Measurements from ENCODE around the gene ZNF268.

DNA sequence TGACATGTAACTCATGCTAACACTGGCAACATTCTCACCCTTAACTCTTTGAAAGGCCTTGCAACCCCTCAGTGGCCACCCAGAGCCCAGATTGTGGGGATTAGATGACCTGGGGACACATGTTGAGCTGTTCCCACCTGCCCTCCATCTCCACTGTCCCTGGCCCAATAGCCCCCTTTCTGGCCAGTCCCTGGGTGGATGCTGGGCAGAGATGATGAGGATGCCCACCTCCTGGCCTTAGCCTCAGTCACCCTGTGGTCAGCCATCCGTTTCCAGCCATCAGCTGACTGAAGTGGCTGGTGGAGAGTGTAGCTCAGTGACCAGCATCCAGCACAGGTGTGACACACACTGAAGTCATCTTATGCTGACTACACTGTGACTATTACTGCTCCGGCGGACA lies 49.7 kb downstream of the ZNF268 start:
- TF ChIP-seq POLR2AphosphoS5 (IDR thresholded peaks at IDR 0.05; ENCODE audit: low read depth, low read length), result no peak
- TF ChIP-seq, protein P1, sequence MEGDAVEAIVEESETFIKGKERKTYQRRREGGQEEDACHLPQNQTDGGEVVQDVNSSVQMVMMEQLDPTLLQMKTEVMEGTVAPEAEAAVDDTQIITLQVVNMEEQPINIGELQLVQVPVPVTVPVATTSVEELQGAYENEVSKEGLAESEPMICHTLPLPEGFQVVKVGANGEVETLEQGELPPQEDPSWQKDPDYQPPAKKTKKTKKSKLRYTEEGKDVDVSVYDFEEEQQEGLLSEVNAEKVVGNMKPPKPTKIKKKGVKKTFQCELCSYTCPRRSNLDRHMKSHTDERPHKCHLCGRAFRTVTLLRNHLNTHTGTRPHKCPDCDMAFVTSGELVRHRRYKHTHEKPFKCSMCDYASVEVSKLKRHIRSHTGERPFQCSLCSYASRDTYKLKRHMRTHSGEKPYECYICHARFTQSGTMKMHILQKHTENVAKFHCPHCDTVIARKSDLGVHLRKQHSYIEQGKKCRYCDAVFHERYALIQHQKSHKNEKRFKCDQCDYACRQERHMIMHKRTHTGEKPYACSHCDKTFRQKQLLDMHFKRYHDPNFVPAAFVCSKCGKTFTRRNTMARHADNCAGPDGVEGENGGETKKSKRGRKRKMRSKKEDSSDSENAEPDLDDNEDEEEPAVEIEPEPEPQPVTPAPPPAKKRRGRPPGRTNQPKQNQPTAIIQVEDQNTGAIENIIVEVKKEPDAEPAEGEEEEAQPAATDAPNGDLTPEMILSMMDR (IDR thresholded peaks at IDR 0.05), result no peak
- no peak for TF ChIP-seq GATA2 (CRISPR knock-in tag; IDR thresholded peaks at IDR 0.05)
- no peak for TF ChIP-seq SMC3 (IDR thresholded peaks at IDR 0.05; ENCODE audit: low read depth, low read length)
- TF ChIP-seq TAF1 (IDR thresholded peaks at IDR 0.05; ENCODE audit: borderline replicate concordance, low read depth, low read length), result no peak
- TF ChIP-seq RCOR1 (IDR thresholded peaks at IDR 0.05; ENCODE audit: low read length), result no peak
- no peak for TF ChIP-seq MXI1 (IDR thresholded peaks at IDR 0.05; ENCODE audit: low read depth, low read length)
- TF ChIP-seq FOXM1 (IDR thresholded peaks at IDR 0.05; ENCODE audit: low read depth), result no peak
- no peak for TF ChIP-seq EP300 (IDR thresholded peaks at IDR 0.05; ENCODE audit: borderline replicate concordance in 1 of 2, low read depth in 1 of 2, low read length in 1 of 2)
- TF ChIP-seq, protein P2, sequence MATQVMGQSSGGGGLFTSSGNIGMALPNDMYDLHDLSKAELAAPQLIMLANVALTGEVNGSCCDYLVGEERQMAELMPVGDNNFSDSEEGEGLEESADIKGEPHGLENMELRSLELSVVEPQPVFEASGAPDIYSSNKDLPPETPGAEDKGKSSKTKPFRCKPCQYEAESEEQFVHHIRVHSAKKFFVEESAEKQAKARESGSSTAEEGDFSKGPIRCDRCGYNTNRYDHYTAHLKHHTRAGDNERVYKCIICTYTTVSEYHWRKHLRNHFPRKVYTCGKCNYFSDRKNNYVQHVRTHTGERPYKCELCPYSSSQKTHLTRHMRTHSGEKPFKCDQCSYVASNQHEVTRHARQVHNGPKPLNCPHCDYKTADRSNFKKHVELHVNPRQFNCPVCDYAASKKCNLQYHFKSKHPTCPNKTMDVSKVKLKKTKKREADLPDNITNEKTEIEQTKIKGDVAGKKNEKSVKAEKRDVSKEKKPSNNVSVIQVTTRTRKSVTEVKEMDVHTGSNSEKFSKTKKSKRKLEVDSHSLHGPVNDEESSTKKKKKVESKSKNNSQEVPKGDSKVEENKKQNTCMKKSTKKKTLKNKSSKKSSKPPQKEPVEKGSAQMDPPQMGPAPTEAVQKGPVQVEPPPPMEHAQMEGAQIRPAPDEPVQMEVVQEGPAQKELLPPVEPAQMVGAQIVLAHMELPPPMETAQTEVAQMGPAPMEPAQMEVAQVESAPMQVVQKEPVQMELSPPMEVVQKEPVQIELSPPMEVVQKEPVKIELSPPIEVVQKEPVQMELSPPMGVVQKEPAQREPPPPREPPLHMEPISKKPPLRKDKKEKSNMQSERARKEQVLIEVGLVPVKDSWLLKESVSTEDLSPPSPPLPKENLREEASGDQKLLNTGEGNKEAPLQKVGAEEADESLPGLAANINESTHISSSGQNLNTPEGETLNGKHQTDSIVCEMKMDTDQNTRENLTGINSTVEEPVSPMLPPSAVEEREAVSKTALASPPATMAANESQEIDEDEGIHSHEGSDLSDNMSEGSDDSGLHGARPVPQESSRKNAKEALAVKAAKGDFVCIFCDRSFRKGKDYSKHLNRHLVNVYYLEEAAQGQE (IDR thresholded peaks at IDR 0.05; ENCODE audit: low read depth, low read length), result no peak
- no peak for TF ChIP-seq NFIC (IDR thresholded peaks at IDR 0.05; ENCODE audit: borderline replicate concordance)
- TF ChIP-seq, protein P3, sequence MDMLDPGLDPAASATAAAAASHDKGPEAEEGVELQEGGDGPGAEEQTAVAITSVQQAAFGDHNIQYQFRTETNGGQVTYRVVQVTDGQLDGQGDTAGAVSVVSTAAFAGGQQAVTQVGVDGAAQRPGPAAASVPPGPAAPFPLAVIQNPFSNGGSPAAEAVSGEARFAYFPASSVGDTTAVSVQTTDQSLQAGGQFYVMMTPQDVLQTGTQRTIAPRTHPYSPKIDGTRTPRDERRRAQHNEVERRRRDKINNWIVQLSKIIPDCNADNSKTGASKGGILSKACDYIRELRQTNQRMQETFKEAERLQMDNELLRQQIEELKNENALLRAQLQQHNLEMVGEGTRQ (IDR thresholded peaks at IDR 0.05; ENCODE audit: borderline replicate concordance, low read depth, low read length), result no peak
- no peak for TF ChIP-seq EZH2phosphoT487 (IDR thresholded peaks at IDR 0.05; ENCODE audit: borderline replicate concordance, low read depth)
- no peak for TF ChIP-seq CHD2 (IDR thresholded peaks at IDR 0.05; ENCODE audit: low read length, partially characterized antibody)

All from SK-N-SH (cell line).